Panc1 (cell line): ENCODE results near the gene GTF2A1L.

ENCODE experiments used
- CTCF ChIP-seq: fragments of 450-650 bp; IDR thresholded peaks from 2 replicates; pipeline ENCODE4 v1.5.1; 2017; ENCODE audit warnings: mild to moderate bottlenecking
- POLR2AphosphoS5 ChIP-seq: IDR thresholded peaks from 2 replicates; pipeline ENCODE4 v1.6.1; 2012; ENCODE audit warnings: mild to moderate bottlenecking, low read depth, low read length, moderate library complexity
- REST ChIP-seq, 2 experiments: IDR thresholded peaks; 2 replicates each; pipeline ENCODE4 v1.6.1; 2011 to 2012; ENCODE audit warnings: low read depth in 2 of 2, control low read depth in 1 of 2, low read length in 1 of 2, mild to moderate bottlenecking in 1 of 2, moderate library complexity in 1 of 2; ENCODE audit not compliant: insufficient read depth in 1 of 2
- SIN3A ChIP-seq: IDR thresholded peaks from 2 replicates; pipeline ENCODE4 v1.6.1; 2012; ENCODE audit warnings: low read depth, mild to moderate bottlenecking, low read length, moderate library complexity, borderline replicate concordance; ENCODE audit not compliant: insufficient read depth
- TCF7L2 ChIP-seq: IDR thresholded peaks from 2 replicates; pipeline ENCODE4 v1.6.1; 2011; ENCODE audit warnings: mild to moderate bottlenecking, low read depth, low read length, inconsistent platforms

GRCh38 chr2:48673581-48673980, 55.9 kb downstream of the GTF2A1L start:
- TF ChIP-seq CTCF = no peak
- TF ChIP-seq POLR2AphosphoS5 = no peak
- TF ChIP-seq SIN3A = no peak
- no peak for TF ChIP-seq REST (IDR thresholded peaks at IDR 0.05; ENCODE audit: insufficient read depth in 1 of 2, low read depth in 2 of 2, low read length in 1 of 2)
- TF ChIP-seq TCF7L2 = no peak
